ENCODE measurements around the gene LITAFD. TPM values are rescaled to one million over a fixed set of nuclear protein-coding genes. Genes with fewer than 3 reads are reported as not detected.

The LITAFD gene
- total and polyA plus RNA-seq, 10 of the 15 experiments (the other 5 are each of a cell fraction or from before 2014, with no cell fraction given) = not detected

GRCh38 chr16:8888951-8889892 is 7.1 kb downstream of the LITAFD start (continued):
- TF ChIP-seq BCL3 (IDR thresholded peaks at IDR 0.05; ENCODE audit: borderline replicate concordance, insufficient read depth, low read depth, low read length, poor library complexity, severe bottlenecking) = peak; percentile 43
- no peak for TF ChIP-seq SPI1 (IDR thresholded peaks at IDR 0.05; ENCODE audit: borderline replicate concordance, insufficient read depth, low read depth, low read length)
- no peak for TF ChIP-seq ESRRA (IDR thresholded peaks at IDR 0.05; ENCODE audit: low read length)
- TF ChIP-seq ZNF274 (IDR thresholded peaks at IDR 0.05; ENCODE audit: insufficient read depth, insufficient read length) = no peak
- no peak for TF ChIP-seq NFIC (IDR thresholded peaks at IDR 0.05; ENCODE audit: low read depth, low read length)
- TF ChIP-seq IKZF1 (conservative IDR thresholded peaks at IDR 0.05) = no peak
- no peak for TF ChIP-seq ZBTB4 (CRISPR knock-in tag; IDR thresholded peaks at IDR 0.05)
- no peak for TF ChIP-seq POU2F2 (IDR thresholded peaks at IDR 0.05; ENCODE audit: borderline replicate concordance, low read depth, low read length)
- TF ChIP-seq POLR2A (IDR thresholded peaks at IDR 0.05; ENCODE audit: low read depth, low read length) = peak; percentile 18; the same call in 1 of the 2 replicates
- no peak for TF ChIP-seq CREM (IDR thresholded peaks at IDR 0.05; ENCODE audit: low read depth)
- no peak for TF ChIP-seq RFX5 (IDR thresholded peaks at IDR 0.05; ENCODE audit: low read depth, low read length)
- TF ChIP-seq NRF1 (conservative IDR thresholded peaks at IDR 0.05; ENCODE audit: low read depth, low read length) = no peak
- TF ChIP-seq SMARCA5 (IDR thresholded peaks at IDR 0.05) = no peak
- TF ChIP-seq JUNB (IDR thresholded peaks at IDR 0.05) = no peak
- no peak for TF ChIP-seq TCF12 (IDR thresholded peaks at IDR 0.05; ENCODE audit: low read depth, low read length)
- TF ChIP-seq POLR2AphosphoS2 (IDR thresholded peaks at IDR 0.05; ENCODE audit: low read depth, low read length) = peak; percentile 22; the same call in 1 of the 2 replicates
- no peak for TF ChIP-seq NBN (IDR thresholded peaks at IDR 0.05)
- no peak for TF ChIP-seq SREBF1 (IDR thresholded peaks at IDR 0.05; ENCODE audit: low read length)
- no peak for TF ChIP-seq BHLHE40 (IDR thresholded peaks at IDR 0.05; ENCODE audit: borderline replicate concordance in 1 of 2, low read depth in 2 of 2, low read length in 1 of 2)
